ENCODE measurements around the gene CDH8. TPM values are rescaled to one million over a fixed set of nuclear protein-coding genes. Genes with fewer than 3 reads are reported as not detected.

The CDH8 gene
- total RNA-seq (10 to 100 TPM in 1 of 2 donors, 1 to 10 TPM in 1; 4.1 to 15.4 TPM), polyA plus RNA-seq (1 to 10 TPM in 1 of 2 donors, under 1 TPM in 1; 0.33 to 3.4 TPM)
- long read RNA-seq, donor 1, full-length matches to known transcripts: 16 of 25 reads
- long read RNA-seq, donor 1, partial matches to known transcripts: 3 of 25 reads
- long read RNA-seq, donor 1, other reads (novel, unspliced or antisense): 6 of 25 reads
- long read RNA-seq, donor 2, partial matches to known transcripts: 0 of 2 reads
- long read RNA-seq, donor 2, other reads (novel, unspliced or antisense): 0 of 2 reads

DNA sequence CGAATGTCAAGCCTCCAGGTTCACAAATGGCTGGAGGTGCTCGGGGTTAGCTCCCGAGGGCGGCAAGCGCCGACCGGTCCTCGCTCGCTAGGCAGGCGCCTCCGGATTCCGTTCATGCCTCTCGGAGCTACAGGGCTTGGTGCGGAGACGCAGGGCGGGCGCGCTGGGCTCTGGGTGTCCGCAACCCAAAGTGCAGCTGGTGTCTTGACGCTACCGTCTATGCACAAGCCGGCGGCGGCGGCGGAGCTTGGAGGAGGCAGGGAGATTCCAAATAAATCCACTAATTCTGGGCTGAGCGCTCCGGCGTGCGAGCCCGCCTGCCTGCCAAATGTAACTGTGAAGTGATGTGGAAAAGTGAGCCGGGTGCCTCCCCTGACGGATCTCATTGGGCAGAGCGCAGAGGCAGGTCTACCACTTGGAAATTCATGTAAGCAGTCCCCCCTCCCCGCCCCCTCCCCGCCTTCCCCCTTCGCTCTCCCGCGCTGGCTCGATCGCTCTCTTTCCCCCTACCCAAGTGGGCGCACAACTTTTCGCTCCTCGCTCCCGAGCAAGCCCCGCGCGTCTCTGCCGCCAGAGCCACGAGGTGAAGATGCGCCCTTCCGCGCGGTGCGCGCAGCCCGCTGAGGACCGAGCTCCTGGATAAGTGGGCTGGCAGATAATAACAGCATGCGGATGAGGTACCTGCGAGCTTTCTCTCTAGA, at the start of gene CDH8:
CDH8 (minus strand) TSS at position 338 of the 701 bp plus-strand sequence. CDS start 15,035 bp downstream, outside the sequence.
- no peak within 1 kb of the TSS for H3K27ac ChIP-seq (ENCODE audit: low read depth in 1 of 2, low read length in 2 of 2)
- H3K4me1 ChIP-seq (ENCODE audit: control insufficient read depth in 1 of 2, insufficient read depth in 2 of 2, low read length in 2 of 2): peaks cover 0 to 4% of the 10 kb centered on the region in 2 donors
- 1% methylated on average over 55 to 60 of the region's 60 CpGs for WGBS, 2 donors
- intact Hi-C loops (cut with DNase I): loop anchor here in 1 of 2 donors (10.0 kb wide), 1 partner anchor 601 kb away; no protein-coding TSS in a partner anchor
- peak within 1 kb of the TSS; percentile 52 to 61 for H3K4me3 ChIP-seq (ENCODE audit: low read length in 2 of 2)
- H3K9me3 ChIP-seq (ENCODE audit: control insufficient read depth, low read length): no peaks in the 10 kb centered on the region
- H3K36me3 ChIP-seq (ENCODE audit: control insufficient read depth in 1 of 2, insufficient read depth in 2 of 2, low read length in 1 of 2): no peaks in the 10 kb centered on the region
- ATAC-seq (ENCODE audit: low FRiP score) (peak; percentile 54), DNase-seq (peak; percentile 45 to 82)
- no peaks in the 10 kb centered on the region for H3K27me3 ChIP-seq (ENCODE audit: control insufficient read depth in 1 of 2, insufficient read depth in 2 of 2, low read length in 1 of 2)

DNA sequence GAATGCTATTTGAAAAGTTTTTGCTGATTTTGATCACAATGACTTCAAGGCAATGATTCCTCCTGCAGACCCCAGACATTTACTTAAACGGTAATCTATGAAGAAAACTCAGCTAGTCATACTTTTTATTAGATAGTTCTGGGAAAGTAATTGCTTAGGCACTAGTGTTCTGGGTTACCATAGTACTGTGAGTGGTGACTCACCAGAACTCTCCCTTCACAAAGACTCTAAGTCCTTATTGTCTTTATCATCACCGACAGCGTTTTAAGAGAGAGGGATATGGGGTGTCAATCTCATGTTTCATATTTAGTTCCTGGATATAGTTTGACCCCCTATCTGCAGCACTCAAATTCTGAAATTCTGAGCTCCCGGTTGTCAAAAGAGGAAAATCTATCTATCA, 43.0 kb upstream of the CDH8 start:
- Histone ChIP-seq H3K27ac (ENCODE audit: low read depth in 1 of 2, low read length in 2 of 2) (no peak overlapping the region), H3K27me3 (ENCODE audit: control insufficient read depth in 1 of 2, insufficient read depth in 2 of 2, low read length in 1 of 2) (no peaks in the 10 kb centered on the region), H3K4me3 (ENCODE audit: low read length in 2 of 2) (no peak overlapping the region), H3K4me1 (ENCODE audit: control insufficient read depth in 1 of 2, insufficient read depth in 2 of 2, low read length in 2 of 2) (no peaks in the 10 kb centered on the region), H3K9me3 (ENCODE audit: control insufficient read depth, low read length) (no peaks in the 10 kb centered on the region), H3K36me3 (ENCODE audit: control insufficient read depth in 1 of 2, insufficient read depth in 2 of 2, low read length in 1 of 2) (no peaks in the 10 kb centered on the region)
- WGBS, 2 donors: 81 to 85% methylated on average over 4 of the region's 4 CpGs
- DNase-seq (no peak), ATAC-seq (ENCODE audit: low FRiP score) (no peak)
- intact Hi-C loops (cut with DNase I): no loop called here

GRCh38 chr16:62077998-62078397, 41.8 kb upstream of the CDH8 start:
- no peak for DNase-seq
- Histone ChIP-seq H3K9me3 (ENCODE audit: control insufficient read depth, low read length) (no peaks in the 10 kb centered on the region), H3K36me3 (ENCODE audit: control insufficient read depth in 1 of 2, insufficient read depth in 2 of 2, low read length in 1 of 2) (no peaks in the 10 kb centered on the region), H3K27me3 (ENCODE audit: control insufficient read depth in 1 of 2, insufficient read depth in 2 of 2, low read length in 1 of 2) (no peaks in the 10 kb centered on the region), H3K27ac (ENCODE audit: low read depth in 1 of 2, low read length in 2 of 2) (no peak overlapping the region), H3K4me3 (ENCODE audit: low read length in 2 of 2) (no peak overlapping the region), H3K4me1 (ENCODE audit: control insufficient read depth in 1 of 2, insufficient read depth in 2 of 2, low read length in 2 of 2) (no peaks in the 10 kb centered on the region)
- intact Hi-C loops (cut with DNase I): no loop called here
- 50 to 53% methylated on average over 4 of the region's 4 CpGs for WGBS, 2 donors
- ATAC-seq (ENCODE audit: low FRiP score): no peak

- intact Hi-C loops (cut with DNase I): no loop called here
- no peaks in the 10 kb centered on the region for H3K9me3 ChIP-seq (ENCODE audit: control insufficient read depth, low read length)
- no peaks in the 10 kb centered on the region for H3K4me1 ChIP-seq (ENCODE audit: control insufficient read depth in 1 of 2, insufficient read depth in 2 of 2, low read length in 2 of 2)
- DNase-seq (no peak), ATAC-seq (ENCODE audit: low FRiP score) (no peak)
- H3K36me3 ChIP-seq (ENCODE audit: control insufficient read depth in 1 of 2, insufficient read depth in 2 of 2, low read length in 1 of 2): no peaks in the 10 kb centered on the region
- H3K27ac ChIP-seq (ENCODE audit: low read depth in 1 of 2, low read length in 2 of 2): no peak overlapping the region
- H3K4me3 ChIP-seq (ENCODE audit: low read length in 2 of 2): no peak overlapping the region
- WGBS, 2 donors: 85 to 89% methylated on average over 3 of the region's 3 CpGs
- no peaks in the 10 kb centered on the region for H3K27me3 ChIP-seq (ENCODE audit: control insufficient read depth in 1 of 2, insufficient read depth in 2 of 2, low read length in 1 of 2)
Observed at GRCh38 chr16:62076886-62077285, 40.6 kb upstream of the CDH8 start.

DNA sequence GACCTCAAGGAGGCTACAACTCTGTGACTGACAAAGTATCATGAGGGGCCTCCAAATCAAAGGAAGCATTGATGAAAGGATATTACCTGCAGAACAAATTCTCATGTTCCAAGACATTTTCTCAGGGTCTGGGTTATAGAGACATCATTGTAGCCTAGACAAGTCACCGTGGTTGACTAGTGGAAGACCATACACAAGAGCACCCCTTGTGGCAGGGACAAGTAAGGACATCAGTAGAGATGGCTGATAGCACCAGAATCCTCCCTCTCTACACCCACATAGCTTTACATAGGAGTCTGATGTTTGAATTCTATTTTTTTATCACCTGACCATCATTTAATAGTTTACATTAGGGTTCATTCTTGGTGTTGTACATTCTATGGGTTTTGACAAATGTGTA, 32.5 kb upstream of the CDH8 start:
- Histone ChIP-seq H3K36me3 (ENCODE audit: control insufficient read depth in 1 of 2, insufficient read depth in 2 of 2, low read length in 1 of 2) (no peaks in the 10 kb centered on the region), H3K27ac (ENCODE audit: low read depth in 1 of 2, low read length in 2 of 2) (no peak overlapping the region), H3K9me3 (ENCODE audit: control insufficient read depth, low read length) (no peaks in the 10 kb centered on the region), H3K27me3 (ENCODE audit: control insufficient read depth in 1 of 2, insufficient read depth in 2 of 2, low read length in 1 of 2) (no peaks in the 10 kb centered on the region), H3K4me1 (ENCODE audit: control insufficient read depth in 1 of 2, insufficient read depth in 2 of 2, low read length in 2 of 2) (no peaks in the 10 kb centered on the region), H3K4me3 (ENCODE audit: low read length in 2 of 2) (no peak overlapping the region)
- 93 to 100% methylated on average over 1 of the region's 1 CpG for WGBS, 2 donors
- ATAC-seq (ENCODE audit: low FRiP score): no peak
- DNase-seq: no peak
- intact Hi-C loops (cut with DNase I): no loop called here

GRCh38 chr16:62067981-62068380, 31.7 kb upstream of the CDH8 start:
- H3K27me3 ChIP-seq (ENCODE audit: control insufficient read depth in 1 of 2, insufficient read depth in 2 of 2, low read length in 1 of 2): no peaks in the 10 kb centered on the region
- no peak for DNase-seq
- H3K4me1 ChIP-seq (ENCODE audit: control insufficient read depth in 1 of 2, insufficient read depth in 2 of 2, low read length in 2 of 2): no peaks in the 10 kb centered on the region
- H3K36me3 ChIP-seq (ENCODE audit: control insufficient read depth in 1 of 2, insufficient read depth in 2 of 2, low read length in 1 of 2): no peaks in the 10 kb centered on the region
- 87 to 89% methylated on average over 1 of the region's 1 CpG for WGBS, 2 donors
- no peak for ATAC-seq (ENCODE audit: low FRiP score)
- intact Hi-C loops (cut with DNase I): no loop called here
- no peaks in the 10 kb centered on the region for H3K9me3 ChIP-seq (ENCODE audit: control insufficient read depth, low read length)
- H3K27ac ChIP-seq (ENCODE audit: low read depth in 1 of 2, low read length in 2 of 2): no peak overlapping the region
- H3K4me3 ChIP-seq (ENCODE audit: low read length in 2 of 2): no peak overlapping the region

GRCh38 chr16:62067182-62067581, 30.9 kb upstream of the CDH8 start:
- intact Hi-C loops (cut with DNase I): no loop called here
- no peak for ATAC-seq (ENCODE audit: low FRiP score)
- H3K4me3 ChIP-seq (ENCODE audit: low read length in 2 of 2): no peak overlapping the region

GRCh38 chr16:62066747-62067146, 30.5 kb upstream of the CDH8 start:
- no peaks in the 10 kb centered on the region for H3K27me3 ChIP-seq (ENCODE audit: control insufficient read depth in 1 of 2, insufficient read depth in 2 of 2, low read length in 1 of 2)
- no peaks in the 10 kb centered on the region for H3K36me3 ChIP-seq (ENCODE audit: control insufficient read depth in 1 of 2, insufficient read depth in 2 of 2, low read length in 1 of 2)
- H3K4me1 ChIP-seq (ENCODE audit: control insufficient read depth in 1 of 2, insufficient read depth in 2 of 2, low read length in 2 of 2): no peaks in the 10 kb centered on the region
- H3K4me3 ChIP-seq (ENCODE audit: low read length in 2 of 2): no peak overlapping the region
- no peaks in the 10 kb centered on the region for H3K9me3 ChIP-seq (ENCODE audit: control insufficient read depth, low read length)
- 35 to 37% methylated on average over 5 of the region's 5 CpGs for WGBS, 2 donors
- DNase-seq: peak in 1 of 2 donors; percentile 32
- no peak for ATAC-seq (ENCODE audit: low FRiP score)
- no peak overlapping the region for H3K27ac ChIP-seq (ENCODE audit: low read depth in 1 of 2, low read length in 2 of 2)
- intact Hi-C loops (cut with DNase I): no loop called here

More at GRCh38 chr16:62067182-62067581, 30.9 kb upstream of the CDH8 start:
- no peaks in the 10 kb centered on the region for H3K27me3 ChIP-seq (ENCODE audit: control insufficient read depth in 1 of 2, insufficient read depth in 2 of 2, low read length in 1 of 2)
- H3K36me3 ChIP-seq (ENCODE audit: control insufficient read depth in 1 of 2, insufficient read depth in 2 of 2, low read length in 1 of 2): no peaks in the 10 kb centered on the region
- no peak overlapping the region for H3K27ac ChIP-seq (ENCODE audit: low read depth in 1 of 2, low read length in 2 of 2)
- H3K9me3 ChIP-seq (ENCODE audit: control insufficient read depth, low read length): no peaks in the 10 kb centered on the region
- no peak for DNase-seq
- 52 to 71% methylated on average over 1 of the region's 1 CpG for WGBS, 2 donors
- no peaks in the 10 kb centered on the region for H3K4me1 ChIP-seq (ENCODE audit: control insufficient read depth in 1 of 2, insufficient read depth in 2 of 2, low read length in 2 of 2)

DNA sequence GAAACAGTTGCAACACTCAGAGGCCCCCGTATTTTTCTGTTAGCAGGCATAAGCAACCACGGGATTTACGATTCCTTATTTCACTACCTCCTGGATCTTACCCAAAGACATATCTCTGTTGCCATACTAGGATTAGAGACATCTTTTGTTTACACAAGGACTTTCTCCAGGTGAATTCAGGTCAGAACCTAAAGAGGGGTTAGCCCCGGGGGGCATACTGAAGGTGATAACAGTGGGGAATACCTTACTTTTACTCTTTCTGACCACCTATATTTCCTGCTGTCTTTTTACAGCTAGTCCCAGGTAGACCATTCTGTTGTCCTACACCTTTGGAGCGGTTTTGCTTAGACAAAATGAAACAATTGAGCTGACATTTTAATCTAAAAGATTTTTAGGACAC, 27.9 kb upstream of the CDH8 start:
- no peak for DNase-seq
- Histone ChIP-seq H3K4me3 (ENCODE audit: low read length in 2 of 2) (no peak overlapping the region), H3K27me3 (ENCODE audit: control insufficient read depth in 1 of 2, insufficient read depth in 2 of 2, low read length in 1 of 2) (no peaks in the 10 kb centered on the region), H3K27ac (ENCODE audit: low read depth in 1 of 2, low read length in 2 of 2) (no peak overlapping the region), H3K9me3 (ENCODE audit: control insufficient read depth, low read length) (no peaks in the 10 kb centered on the region), H3K36me3 (ENCODE audit: control insufficient read depth in 1 of 2, insufficient read depth in 2 of 2, low read length in 1 of 2) (no peaks in the 10 kb centered on the region), H3K4me1 (ENCODE audit: control insufficient read depth in 1 of 2, insufficient read depth in 2 of 2, low read length in 2 of 2) (peaks cover 0 to 4% of the 10 kb centered on the region in 2 donors)
- intact Hi-C loops (cut with DNase I): no loop called here
- no peak for ATAC-seq (ENCODE audit: low FRiP score)
- WGBS, 2 donors: 73 to 82% methylated on average over 5 of the region's 5 CpGs

Data from aorta (tissue), 5 donors.